Immature natural killer cell (primary cell): ENCODE data around the gene MCTP1. TPM values are rescaled to one million over a fixed set of nuclear protein-coding genes. Genes with fewer than 3 reads are reported as not detected.

ENCODE experiments used
- DNase-seq, 3 donors: peaks; one replicate each; pipeline ENCODE4 v3.0.0; 2022; ENCODE audit warnings: mixed read lengths in 1 of 3
- H3K27ac Mint-ChIP-seq, 6 donors: one replicate each; pipeline ENCODE4 v1.8.0; 2020; ENCODE audit warnings: mixed read lengths in 6 of 6, mild to moderate bottlenecking in 5 of 6, inconsistent platforms in 4 of 6, moderate library complexity in 3 of 6
- H3K27me3 Mint-ChIP-seq, 3 donors: one replicate each; pipeline ENCODE4 v1.8.0; 2020 to 2021; ENCODE audit warnings: low read depth in 3 of 3, mild to moderate bottlenecking in 3 of 3, mixed read lengths in 3 of 3, moderate library complexity in 3 of 3, inconsistent platforms in 1 of 3
- H3K36me3 Mint-ChIP-seq, 3 donors: one replicate each; pipeline ENCODE4 v1.8.0; 2020; ENCODE audit warnings: mixed read lengths in 3 of 3, inconsistent platforms in 2 of 3, mild to moderate bottlenecking in 2 of 3
- H3K4me1 Mint-ChIP-seq, 2 donors: one replicate each; pipeline ENCODE4 v1.8.0; 2020; ENCODE audit warnings: inconsistent platforms in 2 of 2, mild to moderate bottlenecking in 2 of 2, mixed read lengths in 2 of 2, moderate library complexity in 1 of 2
- H3K4me3 Mint-ChIP-seq, 5 donors: one replicate each; pipeline ENCODE4 v1.8.0; 2020; ENCODE audit warnings: mild to moderate bottlenecking in 5 of 5, mixed read lengths in 5 of 5, inconsistent platforms in 3 of 5, moderate library complexity in 3 of 5
- H3K9me3 Mint-ChIP-seq, 6 donors: one replicate each; pipeline ENCODE4 v1.8.0; 2020; ENCODE audit warnings: mild to moderate bottlenecking in 6 of 6, mixed read lengths in 6 of 6, inconsistent platforms in 4 of 6, moderate library complexity in 3 of 6
- polyA plus RNA-seq, 3 donors: library from polyadenylated mRNA; unstranded; fragments of 300-500 nt; fragmentation: Illumina TruSeq; gene quantifications; one replicate each; pipeline ENCODE4 v1.2.3, GENCODE V29; 2021

Gene MCTP1
- polyA plus RNA-seq, 3 donors from 2014 or later = 1.4 to 2.1 (median 1.5) TPM

- Mint-ChIP-seq H3K4me3 (no peak overlapping the region), H3K4me1 (no peaks in the 10 kb centered on the region), H3K27me3 (peaks cover 0 to 2% (median 2%) of the 10 kb centered on the region in 3 donors), H3K27ac (no peak overlapping the region), H3K36me3 (no peaks in the 10 kb centered on the region), H3K9me3 (peaks cover 0 to 13% (median 0%) of the 10 kb centered on the region in 6 donors)
- DNase-seq = no peak
Observed at GRCh38 chr5:95111141-95111540, 173.8 kb downstream of the MCTP1 start.

GRCh38 chr5:95110118-95110517 is 174.8 kb downstream of the MCTP1 start:
- Mint-ChIP-seq H3K4me3 (no peak overlapping the region), H3K36me3 (no peaks in the 10 kb centered on the region), H3K4me1 (no peaks in the 10 kb centered on the region), H3K27ac (no peak overlapping the region), H3K27me3 (peaks cover 0 to 2% (median 2%) of the 10 kb centered on the region in 3 donors), H3K9me3 (peaks cover 0 to 4% (median 0%) of the 10 kb centered on the region in 6 donors)
- DNase-seq = no peak

- Mint-ChIP-seq H3K4me1 (no peaks in the 10 kb centered on the region), H3K36me3 (no peaks in the 10 kb centered on the region), H3K27ac (no peak overlapping the region), H3K4me3 (no peak overlapping the region), H3K9me3 (peaks cover 0 to 2% (median 0%) of the 10 kb centered on the region in 6 donors), H3K27me3 (peaks cover 0 to 2% (median 2%) of the 10 kb centered on the region in 3 donors)
- DNase-seq = no peak
Observed at GRCh38 chr5:95107138-95107537, 177.8 kb downstream of the MCTP1 start.

DNA sequence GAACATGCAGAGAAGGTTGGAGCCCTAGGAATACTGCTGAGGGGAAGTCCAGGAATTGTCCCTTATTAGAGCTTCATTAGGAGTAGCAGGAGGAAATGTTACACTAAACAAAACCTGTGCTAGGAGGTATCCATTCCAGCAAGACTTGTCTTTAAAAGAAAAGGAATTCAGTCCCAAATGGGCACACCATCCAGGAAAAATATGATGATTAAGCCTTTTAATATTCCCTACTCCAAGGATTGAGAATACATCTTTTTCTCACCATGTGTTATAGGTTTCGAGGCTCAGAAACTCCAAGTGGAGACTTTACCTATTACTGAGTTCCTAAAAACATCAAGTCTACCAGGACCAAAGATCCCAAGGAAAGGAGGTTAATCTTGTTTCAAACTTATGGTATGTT is 179.3 kb downstream of the MCTP1 start:
- Mint-ChIP-seq H3K9me3 (peaks cover 0 to 2% (median 0%) of the 10 kb centered on the region in 6 donors), H3K36me3 (no peaks in the 10 kb centered on the region), H3K27ac (no peak overlapping the region), H3K4me1 (no peaks in the 10 kb centered on the region), H3K4me3 (no peak overlapping the region), H3K27me3 (peaks cover 0 to 2% (median 2%) of the 10 kb centered on the region in 3 donors)
- DNase-seq = no peak

DNA sequence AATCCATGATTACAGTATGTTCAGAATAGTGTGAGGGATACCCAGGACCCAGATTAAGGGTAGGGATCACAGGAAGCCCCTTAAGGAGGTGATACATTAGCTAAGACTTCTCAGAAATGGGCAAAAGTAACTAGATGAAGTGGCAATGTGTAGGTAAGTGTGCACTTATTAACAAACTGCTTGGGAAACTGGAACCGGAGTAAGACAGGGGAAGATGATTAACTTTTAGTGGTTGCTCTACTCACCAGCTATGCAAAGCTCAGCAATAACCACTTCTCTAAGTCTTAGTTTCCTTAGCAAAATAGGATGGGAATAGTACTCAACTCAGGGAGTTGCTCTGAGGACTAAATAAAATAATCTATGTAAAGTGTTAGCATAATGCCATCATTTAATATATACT is 182.2 kb downstream of the MCTP1 start:
- no peak overlapping the region for H3K4me3 Mint-ChIP-seq
- H3K27ac Mint-ChIP-seq = no peak overlapping the region
- peaks cover 0 to under 1% (median 0%) of the 10 kb centered on the region in 3 donors for H3K27me3 Mint-ChIP-seq
- no peak for DNase-seq
- H3K36me3 Mint-ChIP-seq = no peaks in the 10 kb centered on the region
- no peaks in the 10 kb centered on the region for H3K4me1 Mint-ChIP-seq
- no peaks in the 10 kb centered on the region for H3K9me3 Mint-ChIP-seq

GRCh38 chr5:95102080-95102479 is 182.8 kb downstream of the MCTP1 start:
- Mint-ChIP-seq H3K36me3 (no peaks in the 10 kb centered on the region), H3K27me3 (no peaks in the 10 kb centered on the region), H3K4me3 (no peak overlapping the region)

GRCh38 chr5:95100551-95100950 is 184.3 kb downstream of the MCTP1 start:
- Mint-ChIP-seq H3K36me3 (no peaks in the 10 kb centered on the region), H3K9me3 (no peaks in the 10 kb centered on the region), H3K27me3 (no peaks in the 10 kb centered on the region), H3K27ac (no peak overlapping the region), H3K4me1 (no peaks in the 10 kb centered on the region), H3K4me3 (no peak overlapping the region)
- no peak for DNase-seq

More at GRCh38 chr5:95102080-95102479, 182.8 kb downstream of the MCTP1 start:
- Mint-ChIP-seq H3K4me1 (no peaks in the 10 kb centered on the region), H3K9me3 (no peaks in the 10 kb centered on the region), H3K27ac (no peak overlapping the region)
- DNase-seq = no peak

DNA sequence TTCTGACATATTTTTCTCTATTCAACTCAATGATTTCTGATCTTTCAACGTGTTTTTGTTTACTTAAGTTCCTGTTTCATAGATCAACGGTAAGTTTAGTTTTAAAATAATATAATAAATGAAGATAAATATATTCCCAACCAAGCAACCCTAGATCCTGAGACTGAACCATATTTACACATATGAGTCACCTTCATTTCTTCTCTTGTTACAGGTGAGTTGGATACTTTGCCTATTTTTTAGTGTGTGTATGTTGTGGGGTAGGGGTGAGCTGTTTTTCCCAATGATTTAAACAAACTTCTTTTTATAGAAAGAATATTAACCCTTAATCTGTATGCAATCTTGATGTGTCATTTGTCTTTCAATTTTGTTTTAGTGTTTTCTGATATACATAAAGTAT is 186.9 kb downstream of the MCTP1 start:
- no peaks in the 10 kb centered on the region for H3K36me3 Mint-ChIP-seq
- H3K27me3 Mint-ChIP-seq = peaks cover 0 to 2% (median 0%) of the 10 kb centered on the region in 3 donors
- H3K9me3 Mint-ChIP-seq = no peaks in the 10 kb centered on the region
- no peak overlapping the region for H3K27ac Mint-ChIP-seq
- DNase-seq = no peak
- H3K4me1 Mint-ChIP-seq = no peaks in the 10 kb centered on the region
- H3K4me3 Mint-ChIP-seq = no peak overlapping the region

DNA sequence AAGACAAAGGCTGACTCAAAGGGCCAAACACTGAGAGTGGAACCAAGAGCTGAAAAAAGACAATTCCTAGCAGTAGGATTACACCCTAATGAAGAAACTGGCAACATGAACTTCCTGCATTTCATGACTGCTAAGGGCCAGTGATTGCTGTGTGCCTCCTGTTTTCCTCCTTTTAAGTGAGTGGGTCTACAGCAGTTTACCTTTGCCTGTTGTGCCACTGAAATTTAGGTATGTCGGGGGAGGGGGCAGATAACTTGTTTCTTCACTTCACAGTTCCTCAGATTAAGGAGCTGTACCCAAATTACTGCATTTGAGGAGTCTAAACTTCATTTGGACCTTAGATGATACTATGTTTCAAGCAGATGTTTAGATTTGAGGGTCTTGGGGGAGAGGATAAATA is 191.7 kb downstream of the MCTP1 start:
- Mint-ChIP-seq H3K27ac (no peak overlapping the region), H3K4me3 (no peak overlapping the region), H3K27me3 (peaks cover 0 to 2% (median 2%) of the 10 kb centered on the region in 3 donors), H3K36me3 (no peaks in the 10 kb centered on the region), H3K4me1 (peaks cover under 1% of the 10 kb centered on the region in 2 donors), H3K9me3 (peaks cover 0 to 9% (median 1%) of the 10 kb centered on the region in 6 donors)
- no peak for DNase-seq

DNA sequence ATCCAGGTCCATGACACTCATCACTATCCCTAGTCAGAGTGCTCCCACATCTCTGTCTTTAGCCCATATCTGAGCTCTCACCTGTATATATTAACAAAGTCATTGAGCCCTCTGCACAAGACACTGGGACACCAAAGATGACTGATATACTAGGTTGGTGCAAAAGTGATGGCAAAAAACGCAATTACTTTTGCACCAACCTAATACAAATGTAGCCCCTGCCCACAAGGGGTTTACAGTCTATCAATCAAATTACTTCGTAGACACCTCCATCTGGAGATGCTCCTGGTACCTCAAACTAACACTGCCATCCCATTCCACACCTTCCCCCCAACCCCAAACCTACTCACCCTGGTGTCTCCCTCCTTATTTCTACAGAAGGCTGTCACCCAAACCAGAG is 194.1 kb downstream of the MCTP1 start:
- no peak overlapping the region for H3K27ac Mint-ChIP-seq
- H3K36me3 Mint-ChIP-seq = no peaks in the 10 kb centered on the region
- no peak for DNase-seq
- no peak overlapping the region for H3K4me3 Mint-ChIP-seq
- H3K9me3 Mint-ChIP-seq = peaks cover 0 to 9% (median 1%) of the 10 kb centered on the region in 6 donors
- peaks cover 0 to 5% (median 2%) of the 10 kb centered on the region in 3 donors for H3K27me3 Mint-ChIP-seq
- H3K4me1 Mint-ChIP-seq = peaks cover 16 to 22% of the 10 kb centered on the region in 2 donors

DNA sequence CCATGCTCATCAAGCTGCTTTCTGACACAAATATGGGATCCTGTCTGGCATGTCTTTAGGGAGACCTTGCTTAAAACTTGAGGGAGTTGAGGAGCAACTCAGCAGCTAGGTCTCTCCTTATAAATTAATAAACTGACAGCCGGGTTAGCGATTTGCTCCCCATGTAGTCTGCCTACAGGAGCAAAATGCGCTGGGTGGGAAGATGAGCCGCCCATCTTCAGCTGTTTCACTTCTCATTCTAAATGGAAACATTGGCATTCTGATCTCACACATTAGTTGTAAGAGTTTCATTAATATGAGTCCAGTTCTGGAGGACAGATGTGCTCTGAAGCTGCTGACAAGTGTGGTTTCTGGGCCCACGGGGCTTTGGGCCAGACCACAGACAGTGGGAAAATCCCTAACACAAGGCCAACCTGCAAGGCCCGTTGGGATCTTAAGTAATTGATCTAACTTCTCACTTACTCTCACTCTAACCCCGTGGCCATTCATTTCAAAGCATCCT is 197.0 kb downstream of the MCTP1 start:
- no peak for DNase-seq
- Mint-ChIP-seq H3K4me3 (peak overlapping the region in 1 of 5 donors; percentile 30), H3K27me3 (peaks cover 0 to 5% (median 0%) of the 10 kb centered on the region in 3 donors), H3K36me3 (no peaks in the 10 kb centered on the region), H3K4me1 (peaks cover 16 to 22% of the 10 kb centered on the region in 2 donors), H3K27ac (no peak overlapping the region), H3K9me3 (peaks cover 0 to 9% (median 1%) of the 10 kb centered on the region in 6 donors)

DNA sequence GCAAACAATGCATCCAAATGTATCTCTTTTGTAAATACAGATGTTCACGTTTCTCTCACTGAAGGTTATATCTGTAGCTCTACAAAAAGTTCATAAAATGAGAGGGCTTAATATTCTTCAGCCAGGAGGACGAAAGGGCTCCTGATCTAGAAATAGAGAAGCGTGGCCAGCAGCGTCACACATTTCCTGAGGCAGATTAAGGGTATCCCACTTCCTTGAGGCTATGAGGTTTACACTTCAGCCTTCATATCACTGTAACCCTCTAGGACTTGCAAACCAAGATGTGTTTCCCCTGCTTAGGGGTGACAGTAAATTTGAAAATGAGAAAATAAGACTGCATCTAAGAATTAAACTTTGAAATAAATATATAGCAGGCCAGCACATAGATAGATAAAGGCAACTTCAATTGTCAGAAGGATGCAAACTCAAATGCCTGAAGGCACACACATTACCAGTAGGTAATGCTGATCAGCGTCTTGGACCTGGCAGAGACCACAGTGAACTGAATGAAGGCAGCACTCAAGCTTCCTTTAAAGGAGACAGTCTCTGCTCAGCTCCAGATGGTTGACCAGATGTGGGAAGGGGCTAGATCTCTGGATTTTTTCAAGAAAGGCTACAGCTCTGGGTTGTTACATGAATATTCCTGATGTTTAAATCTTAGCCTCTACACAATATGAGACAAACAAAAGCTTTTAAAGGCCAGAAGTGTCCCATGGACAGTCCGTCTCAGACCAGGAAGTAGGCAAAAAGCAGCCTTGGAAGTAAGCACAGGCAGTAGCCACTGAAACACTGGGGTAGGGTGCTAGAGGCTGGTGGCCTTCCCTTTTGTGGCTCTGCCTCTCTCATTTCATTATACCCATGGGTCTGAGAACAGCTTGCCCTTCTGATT is 197.7 kb downstream of the MCTP1 start:
- Mint-ChIP-seq H3K27me3 (peaks cover 0 to 5% (median 0%) of the 10 kb centered on the region in 3 donors), H3K4me1 (peaks cover 17 to 24% of the 10 kb centered on the region in 2 donors), H3K27ac (no peak overlapping the region), H3K36me3 (no peaks in the 10 kb centered on the region), H3K9me3 (peaks cover 0 to 9% (median 1%) of the 10 kb centered on the region in 6 donors), H3K4me3 (peak overlapping the region in 3 of 5 donors; percentile 4 to 21 (median 15))
- peak in 2 of 3 donors; percentile 14 to 17 for DNase-seq

GRCh38 chr5:95084757-95085156 is 200.1 kb downstream of the MCTP1 start:
- H3K9me3 Mint-ChIP-seq = no peaks in the 10 kb centered on the region
- peaks cover 35 to 48% of the 10 kb centered on the region in 2 donors for H3K4me1 Mint-ChIP-seq
- H3K27me3 Mint-ChIP-seq = peaks cover 0 to 4% (median 0%) of the 10 kb centered on the region in 3 donors
- no peak for DNase-seq
- H3K36me3 Mint-ChIP-seq = no peaks in the 10 kb centered on the region
- H3K4me3 Mint-ChIP-seq = no peak overlapping the region
- H3K27ac Mint-ChIP-seq = no peak overlapping the region

- H3K27ac Mint-ChIP-seq = no peak overlapping the region
Observed at GRCh38 chr5:95083606-95084005, 201.3 kb downstream of the MCTP1 start.

More at GRCh38 chr5:95083606-95084005, 201.3 kb downstream of the MCTP1 start:
- DNase-seq = no peak
- H3K9me3 Mint-ChIP-seq = peaks cover 0 to 2% (median 0%) of the 10 kb centered on the region in 6 donors
- H3K36me3 Mint-ChIP-seq = no peaks in the 10 kb centered on the region
- H3K4me1 Mint-ChIP-seq = peaks cover 40 to 59% of the 10 kb centered on the region in 2 donors
- peaks cover 0 to 4% (median 0%) of the 10 kb centered on the region in 3 donors for H3K27me3 Mint-ChIP-seq
- H3K4me3 Mint-ChIP-seq = no peak overlapping the region
